ENCODE measurements around the gene BICRA.
"Not testable (repeated sequence)": the region's sequence is repeated elsewhere in the genome, so short reads cannot be mapped to it uniquely, and the experiment has no call there.

The BICRA gene

GRCh38 chr19:47707135-47707925 is 98.4 kb downstream of the BICRA start:
- Histone ChIP-seq H3K9me3 (no peaks in the 10 kb centered on the region), H3K27ac (no peak overlapping the region), H3K27me3 (no peaks in the 10 kb centered on the region), H3K36me3 (peaks cover 1 to 19% (median 3%) of the 10 kb centered on the region in 3 donors), H3K4me3 (no peak overlapping the region), H3K4me1 (no peaks in the 10 kb centered on the region)
- TF ChIP-seq, protein P1, sequence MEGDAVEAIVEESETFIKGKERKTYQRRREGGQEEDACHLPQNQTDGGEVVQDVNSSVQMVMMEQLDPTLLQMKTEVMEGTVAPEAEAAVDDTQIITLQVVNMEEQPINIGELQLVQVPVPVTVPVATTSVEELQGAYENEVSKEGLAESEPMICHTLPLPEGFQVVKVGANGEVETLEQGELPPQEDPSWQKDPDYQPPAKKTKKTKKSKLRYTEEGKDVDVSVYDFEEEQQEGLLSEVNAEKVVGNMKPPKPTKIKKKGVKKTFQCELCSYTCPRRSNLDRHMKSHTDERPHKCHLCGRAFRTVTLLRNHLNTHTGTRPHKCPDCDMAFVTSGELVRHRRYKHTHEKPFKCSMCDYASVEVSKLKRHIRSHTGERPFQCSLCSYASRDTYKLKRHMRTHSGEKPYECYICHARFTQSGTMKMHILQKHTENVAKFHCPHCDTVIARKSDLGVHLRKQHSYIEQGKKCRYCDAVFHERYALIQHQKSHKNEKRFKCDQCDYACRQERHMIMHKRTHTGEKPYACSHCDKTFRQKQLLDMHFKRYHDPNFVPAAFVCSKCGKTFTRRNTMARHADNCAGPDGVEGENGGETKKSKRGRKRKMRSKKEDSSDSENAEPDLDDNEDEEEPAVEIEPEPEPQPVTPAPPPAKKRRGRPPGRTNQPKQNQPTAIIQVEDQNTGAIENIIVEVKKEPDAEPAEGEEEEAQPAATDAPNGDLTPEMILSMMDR (IDR thresholded peaks at IDR 0.05): peak; percentile 70 to 73
- peak; percentile 60 to 79 for DNase-seq
- intact Hi-C loops (cut with DNase I; ENCODE audit: low total_unique reads): loop anchor here (10.0 kb wide), 1 partner anchor 423 kb away; no protein-coding TSS in a partner anchor

DNA sequence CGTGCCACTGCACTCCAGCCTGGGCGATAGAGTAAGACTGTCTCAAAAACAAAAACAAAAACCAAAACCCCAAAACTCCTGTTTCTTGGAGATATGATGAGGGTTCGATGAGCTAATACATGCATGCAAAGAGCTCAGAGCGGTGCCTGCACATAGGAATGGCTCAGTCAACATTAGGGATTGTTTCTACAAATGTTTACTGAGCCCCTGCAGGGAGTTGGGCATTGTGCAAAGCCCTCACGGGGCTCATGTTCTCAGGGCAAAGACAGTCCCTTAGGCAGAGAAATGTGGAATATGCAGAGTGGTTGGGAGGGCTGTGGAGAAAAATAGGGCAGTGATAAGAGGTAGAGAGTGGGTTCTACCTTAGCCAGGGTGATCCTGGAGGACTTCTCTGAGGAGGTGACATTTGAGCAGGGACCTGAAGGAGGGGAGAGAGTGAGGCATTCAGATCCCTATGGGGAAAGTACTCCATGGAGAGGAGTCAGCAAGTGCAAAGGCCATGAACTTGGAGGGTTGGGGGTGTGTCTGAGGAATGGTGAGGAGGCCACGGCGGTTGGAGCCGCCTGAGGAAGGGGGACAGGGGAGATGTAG is 102.8 kb downstream of the BICRA start:
- Histone ChIP-seq H3K4me3 (no peak overlapping the region), H3K4me1 (peaks cover 0 to 28% (median 22%) of the 10 kb centered on the region in 4 donors), H3K27ac (no peak overlapping the region), H3K36me3 (peaks cover 4 to 14% (median 8%) of the 10 kb centered on the region in 3 donors), H3K9me3 (no peaks in the 10 kb centered on the region), H3K27me3 (no peaks in the 10 kb centered on the region)
- no peak for DNase-seq
- TF ChIP-seq, protein P1 (IDR thresholded peaks at IDR 0.05): no peak
- intact Hi-C loops (cut with DNase I; ENCODE audit: low total_unique reads): loop anchor here (5.0 kb wide), 1 partner anchor 76 kb away; no protein-coding TSS in a partner anchor

DNA sequence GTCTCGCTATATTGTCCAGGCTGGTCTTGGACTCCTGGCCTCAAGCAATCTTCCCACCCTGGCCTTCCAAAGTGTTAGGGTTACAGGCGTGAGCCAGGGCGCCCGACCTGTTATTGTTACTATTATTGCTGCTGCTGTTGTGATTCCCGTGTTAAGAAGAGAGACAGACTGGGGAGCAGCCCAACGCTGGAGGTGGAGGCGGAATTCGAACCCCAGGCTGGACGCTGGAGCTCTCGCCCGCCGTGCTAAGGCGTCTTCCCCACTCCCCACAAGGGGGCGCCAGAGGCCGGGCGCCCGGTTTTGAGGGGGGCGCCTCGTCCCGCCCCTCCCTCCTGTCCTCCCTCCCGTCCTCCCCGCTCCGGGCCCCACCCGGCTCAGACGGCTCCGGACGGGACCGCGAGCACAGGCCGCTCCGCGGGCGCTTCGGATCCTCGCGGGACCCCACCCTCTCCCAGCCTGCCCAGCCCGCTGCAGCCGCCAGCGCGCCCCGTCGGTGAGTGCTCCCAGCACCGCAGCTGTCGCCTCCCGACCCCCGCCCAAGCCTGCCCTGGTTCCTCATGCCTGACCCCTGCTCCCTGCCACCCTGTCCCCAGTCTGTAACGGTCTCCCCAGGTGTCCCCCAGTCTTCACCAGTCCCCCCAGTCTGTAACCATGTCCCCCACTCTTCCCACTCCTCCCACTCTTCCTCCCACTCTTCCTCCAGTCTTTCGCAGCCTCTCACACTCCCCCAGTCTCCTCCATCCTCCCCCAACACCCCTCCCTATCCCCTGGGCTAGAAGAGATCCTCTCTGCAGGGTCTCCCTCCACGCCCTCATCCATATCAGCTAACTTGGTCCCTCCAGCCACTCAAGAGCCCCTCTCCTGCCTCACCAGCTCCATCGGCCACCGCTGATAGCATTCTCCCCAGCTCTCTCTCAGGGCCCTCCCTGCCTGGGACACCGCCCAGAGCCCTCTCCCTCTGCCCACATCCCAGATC is 104.4 kb downstream of the BICRA start, which contains the start of gene EHD2:
Gene EHD2 (plus strand): TSS at position 377 of the 976 bp plus-strand sequence. CDS start 3,191 bp downstream, outside the sequence.
- H3K9me3 ChIP-seq: no peaks in the 10 kb centered on the region
- intact Hi-C loops (cut with DNase I; ENCODE audit: low total_unique reads): loop anchor here (1.0 to 5.0 kb wide), 2 partner anchors 30 to 74 kb away; no protein-coding TSS in a partner anchor
- H3K27ac ChIP-seq: peak within 1 kb of the TSS; percentile 91 to 93
- H3K36me3 ChIP-seq: peaks cover 13 to 26% (median 22%) of the 10 kb centered on the region in 3 donors
- peak within 1 kb of the TSS; percentile 85 to 92 for H3K4me3 ChIP-seq
- TF ChIP-seq, protein P1 (IDR thresholded peaks at IDR 0.05): peak; percentile 98 to 99
- peak; percentile 61 to 90 for DNase-seq
- H3K27me3 ChIP-seq: no peaks in the 10 kb centered on the region
- H3K4me1 ChIP-seq: peaks cover 5 to 44% (median 38%) of the 10 kb centered on the region in 4 donors

DNA sequence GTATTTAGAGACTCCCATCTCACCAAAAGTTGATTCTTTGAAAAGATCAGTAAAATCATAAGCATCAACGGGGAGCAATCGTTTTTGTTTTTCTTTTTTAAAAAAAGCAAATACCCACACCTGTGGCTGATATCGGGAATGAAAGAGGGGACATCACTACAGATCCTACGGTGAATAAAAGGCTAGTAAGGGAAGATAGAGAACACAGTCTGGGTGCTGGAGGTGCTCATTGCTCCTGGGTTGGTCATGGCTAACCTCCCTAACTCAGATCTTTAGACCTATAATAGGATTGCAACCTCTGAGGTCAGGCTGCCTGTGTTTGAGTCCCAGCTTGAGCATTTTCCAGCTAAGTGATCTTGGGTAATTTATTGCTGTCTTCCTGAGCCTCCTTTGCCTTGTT is 105.4 kb downstream of the BICRA start:
- no peaks in the 10 kb centered on the region for H3K27me3 ChIP-seq

DNA sequence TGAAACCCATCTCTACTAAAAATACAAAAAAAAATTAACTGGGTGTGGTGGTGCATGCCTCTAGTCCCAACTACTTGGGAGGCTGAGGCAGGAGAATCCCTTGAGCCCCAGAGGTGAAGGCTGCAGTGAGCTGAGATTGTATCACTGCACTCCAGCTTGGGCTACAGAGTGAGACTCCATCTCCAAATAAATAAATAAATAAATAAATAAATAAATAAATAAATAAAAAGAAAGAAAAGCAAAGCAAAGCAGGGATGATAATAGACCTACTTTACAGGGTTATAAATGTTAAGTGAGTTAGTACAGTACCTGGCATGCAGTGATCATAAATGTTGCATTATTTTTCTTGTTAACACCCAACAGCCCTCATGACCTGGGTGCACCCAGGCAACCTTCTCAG is 105.9 kb downstream of the BICRA start:
- Histone ChIP-seq H3K27ac (peak overlapping the region; percentile 91 to 93), H3K4me1 (peaks cover 13 to 59% (median 53%) of the 10 kb centered on the region in 4 donors), H3K4me3 (peak overlapping the region; percentile 85 to 92), H3K36me3 (peaks cover 13 to 26% (median 22%) of the 10 kb centered on the region in 3 donors)
- intact Hi-C loops (cut with DNase I; ENCODE audit: low total_unique reads): loop anchor here (5.0 kb wide), 1 partner anchor 72 kb away; no protein-coding TSS in a partner anchor
- DNase-seq, H3K9me3 ChIP-seq, H3K27me3 ChIP-seq: not testable (repeated sequence)

More for the DNA sequence above, 105.4 kb downstream of the BICRA start:
- H3K4me3 ChIP-seq: peak overlapping the region; percentile 85 to 92
- peak overlapping the region; percentile 91 to 93 for H3K27ac ChIP-seq
- DNase-seq: no peak
- TF ChIP-seq, protein P1 (IDR thresholded peaks at IDR 0.05): no peak
- no peaks in the 10 kb centered on the region for H3K9me3 ChIP-seq
- intact Hi-C loops (cut with DNase I; ENCODE audit: low total_unique reads): loop anchor here (5.0 kb wide), 1 partner anchor 73 kb away; no protein-coding TSS in a partner anchor
- peaks cover 13 to 26% (median 22%) of the 10 kb centered on the region in 3 donors for H3K36me3 ChIP-seq
- peaks cover 11 to 54% (median 48%) of the 10 kb centered on the region in 4 donors for H3K4me1 ChIP-seq
